Kidney epithelial cell (primary cell): ENCODE measurements around the gene ACVR1C. TPM values are rescaled to one million over a fixed set of nuclear protein-coding genes. Genes with fewer than 3 reads are reported as not detected.

Source experiments
- DNase-seq: peaks from one replicate; pipeline ENCODE4 v3.0.0-alpha.2; 2010; ENCODE audit warnings: low read depth
- H3K27me3 ChIP-seq: 2 replicates; pipeline ENCODE4 v1.6.0; 2011; ENCODE audit warnings: low read length; ENCODE audit not compliant: control insufficient read depth, insufficient read depth
- H3K36me3 ChIP-seq: 2 replicates; pipeline ENCODE4 v1.5.1; 2011; ENCODE audit warnings: low read length; ENCODE audit not compliant: control insufficient read depth, insufficient read depth
- H3K4me3 ChIP-seq: 2 replicates; pipeline ENCODE4 v1.5.1; 2011; ENCODE audit warnings: low read depth, mild to moderate bottlenecking, control low read depth, low read length
- total RNA-seq: library from RNA; depleted of rRNA; stranded (reverse); fragments of >200 nt; gene quantifications from 2 replicates; pipeline ENCODE4 v1.2.3, GENCODE V29; 2015
- TF ChIP-seq, protein P1 (sequence below): IDR thresholded peaks from 2 replicates; pipeline ENCODE4 v1.5.1; 2011; ENCODE audit warnings: mild to moderate bottlenecking, moderate library complexity, low read length, control low read depth, inconsistent platforms; ENCODE audit not compliant: insufficient read depth, poor library complexity, severe bottlenecking

Gene ACVR1C
- total RNA-seq, 1 donor from 2014 or later = 0.13 TPM

GRCh38 chr2:157557770-157558169 is 70.9 kb downstream of the ACVR1C start:
- TF ChIP-seq, protein P1, sequence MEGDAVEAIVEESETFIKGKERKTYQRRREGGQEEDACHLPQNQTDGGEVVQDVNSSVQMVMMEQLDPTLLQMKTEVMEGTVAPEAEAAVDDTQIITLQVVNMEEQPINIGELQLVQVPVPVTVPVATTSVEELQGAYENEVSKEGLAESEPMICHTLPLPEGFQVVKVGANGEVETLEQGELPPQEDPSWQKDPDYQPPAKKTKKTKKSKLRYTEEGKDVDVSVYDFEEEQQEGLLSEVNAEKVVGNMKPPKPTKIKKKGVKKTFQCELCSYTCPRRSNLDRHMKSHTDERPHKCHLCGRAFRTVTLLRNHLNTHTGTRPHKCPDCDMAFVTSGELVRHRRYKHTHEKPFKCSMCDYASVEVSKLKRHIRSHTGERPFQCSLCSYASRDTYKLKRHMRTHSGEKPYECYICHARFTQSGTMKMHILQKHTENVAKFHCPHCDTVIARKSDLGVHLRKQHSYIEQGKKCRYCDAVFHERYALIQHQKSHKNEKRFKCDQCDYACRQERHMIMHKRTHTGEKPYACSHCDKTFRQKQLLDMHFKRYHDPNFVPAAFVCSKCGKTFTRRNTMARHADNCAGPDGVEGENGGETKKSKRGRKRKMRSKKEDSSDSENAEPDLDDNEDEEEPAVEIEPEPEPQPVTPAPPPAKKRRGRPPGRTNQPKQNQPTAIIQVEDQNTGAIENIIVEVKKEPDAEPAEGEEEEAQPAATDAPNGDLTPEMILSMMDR = no peak
- no peaks in the 10 kb centered on the region for H3K27me3 ChIP-seq
- H3K4me3 ChIP-seq = no peak overlapping the region
- no peak for DNase-seq
- H3K36me3 ChIP-seq = no peaks in the 10 kb centered on the region

- no peaks in the 10 kb centered on the region for H3K27me3 ChIP-seq
- TF ChIP-seq, protein P1 = no peak
- H3K4me3 ChIP-seq = no peak overlapping the region
These were observed 88.6 kb downstream of the ACVR1C start for GRCh38 chr2:157540102-157540501.

DNA sequence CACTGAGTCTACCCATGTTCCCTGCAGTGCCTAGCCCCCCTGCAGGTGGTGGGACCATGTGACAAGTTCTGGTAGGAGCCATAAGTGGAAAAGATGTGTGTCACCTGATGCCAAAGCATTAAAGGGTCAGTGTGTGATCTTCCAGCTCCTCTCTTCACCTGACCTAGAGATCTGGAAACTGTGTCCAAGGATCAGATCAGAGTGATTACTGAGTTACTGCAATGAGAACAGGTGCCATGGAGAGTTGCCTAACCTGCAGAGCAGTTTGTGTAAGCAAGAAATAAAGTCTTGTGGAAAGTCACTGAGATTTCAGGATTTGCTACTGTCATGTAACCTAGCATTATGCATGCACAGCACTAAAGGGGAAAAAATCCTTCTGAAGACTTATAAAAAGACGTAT is 90.6 kb downstream of the ACVR1C start:
- TF ChIP-seq, protein P1 = no peak
- no peaks in the 10 kb centered on the region for H3K36me3 ChIP-seq

More at GRCh38 chr2:157540102-157540501, 88.6 kb downstream of the ACVR1C start:
- H3K36me3 ChIP-seq = no peaks in the 10 kb centered on the region
- DNase-seq = no peak

DNA sequence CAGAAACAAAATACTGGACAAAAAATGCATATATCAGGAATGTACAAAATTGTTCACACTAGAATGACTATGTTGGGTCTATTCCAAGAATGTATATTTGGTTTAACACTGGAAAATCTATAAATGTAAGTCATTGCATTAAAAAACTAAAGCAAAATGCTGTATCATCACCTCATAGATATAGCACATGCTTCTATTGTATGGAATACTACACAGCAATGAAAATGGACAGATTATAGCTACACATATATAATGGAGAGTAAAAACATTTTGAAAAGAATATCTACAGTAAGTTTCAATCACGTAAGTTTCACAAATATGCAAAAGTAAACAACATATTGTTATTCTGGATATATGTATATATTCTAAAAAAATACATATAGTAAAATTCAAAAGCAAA is 91.8 kb downstream of the ACVR1C start:
- no peak for DNase-seq

More for the DNA sequence above, 90.6 kb downstream of the ACVR1C start:
- no peak for DNase-seq
- no peak overlapping the region for H3K4me3 ChIP-seq
- H3K27me3 ChIP-seq = no peaks in the 10 kb centered on the region

DNA sequence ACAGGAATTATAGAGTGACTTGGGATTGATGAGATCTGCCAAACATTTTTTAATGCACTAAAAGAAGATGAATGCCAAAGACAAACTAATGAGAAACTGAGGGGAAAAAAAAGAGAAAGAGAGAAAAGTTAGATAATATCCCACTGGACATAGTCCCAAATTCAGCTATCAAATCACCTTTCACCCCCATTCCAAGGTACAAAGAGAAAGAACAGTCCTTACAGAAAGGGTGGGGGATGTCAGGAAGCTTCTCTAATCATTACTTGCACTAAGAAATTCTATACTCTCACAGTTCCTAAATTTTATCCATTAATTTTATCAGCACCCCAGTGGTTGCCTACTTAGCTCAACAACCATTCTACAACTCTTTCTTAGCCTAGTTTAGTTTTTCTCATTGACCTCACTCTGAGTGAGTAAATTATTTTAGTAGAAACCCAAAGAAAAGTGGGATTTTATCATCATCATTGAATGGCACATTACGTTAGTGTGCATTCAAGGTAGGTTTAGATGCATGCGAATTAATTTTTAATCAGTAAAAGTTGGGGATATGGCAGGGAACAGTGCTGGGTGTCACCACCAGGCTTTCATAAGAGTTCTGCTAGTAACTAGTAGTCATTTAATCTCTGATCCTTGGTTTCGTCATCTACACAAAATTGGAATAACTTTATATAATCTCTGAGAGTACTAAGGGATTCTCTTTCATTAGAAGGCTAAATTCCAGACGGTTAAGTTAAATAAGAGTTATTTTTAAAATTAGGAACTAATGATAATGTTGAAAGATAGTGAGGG is 99.5 kb downstream of the ACVR1C start:
- no peak for DNase-seq
- no peaks in the 10 kb centered on the region for H3K27me3 ChIP-seq
- H3K36me3 ChIP-seq = no peaks in the 10 kb centered on the region
- TF ChIP-seq, protein P1 = no peak
- H3K4me3 ChIP-seq = no peak overlapping the region

More for the DNA sequence above, 91.8 kb downstream of the ACVR1C start:
- Histone ChIP-seq H3K27me3 (no peaks in the 10 kb centered on the region), H3K4me3 (no peak overlapping the region), H3K36me3 (no peaks in the 10 kb centered on the region)
- TF ChIP-seq, protein P1 = no peak

- Histone ChIP-seq H3K27me3 (no peaks in the 10 kb centered on the region), H3K36me3 (no peaks in the 10 kb centered on the region), H3K4me3 (no peak overlapping the region)
- DNase-seq = no peak
- TF ChIP-seq, protein P1 = no peak
These were observed 102.6 kb downstream of the ACVR1C start for GRCh38 chr2:157526070-157526469.
